GM19328 (cell line): ENCODE measurements around the gene CRACDL.
"Not testable (repeated sequence)": the region's sequence is repeated elsewhere in the genome, so short reads cannot be mapped to it uniquely, and the experiment has no call there.

Experiments used
- ATAC-seq: cut with Tn5 transposase; IDR thresholded peaks from one replicate; pipeline ENCODE4 v1.9.1; 2021; ENCODE audit warnings: mild to moderate bottlenecking, moderate library complexity; ENCODE audit not compliant: unreplicated experiment

The CRACDL gene

DNA sequence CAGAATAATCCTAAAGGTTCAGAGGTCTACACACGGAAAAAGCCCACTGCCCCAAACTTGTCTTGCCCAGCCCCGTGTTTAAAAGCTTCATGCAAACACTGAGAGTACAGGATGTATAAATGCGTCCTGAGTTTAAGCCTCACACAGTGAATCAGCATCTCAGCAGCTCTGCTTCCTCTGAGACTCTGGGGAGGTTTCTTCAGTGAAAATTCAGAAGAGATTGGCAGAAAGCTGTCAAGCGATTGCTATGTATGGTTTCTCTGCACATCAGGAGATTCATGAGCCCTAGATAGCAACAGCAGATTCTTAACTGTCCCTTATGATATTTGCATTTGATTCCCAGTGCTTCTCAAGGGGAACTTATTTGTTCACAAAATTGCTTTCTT lies 27.1 kb downstream of the CRACDL start:
- no peak for ATAC-seq

DNA sequence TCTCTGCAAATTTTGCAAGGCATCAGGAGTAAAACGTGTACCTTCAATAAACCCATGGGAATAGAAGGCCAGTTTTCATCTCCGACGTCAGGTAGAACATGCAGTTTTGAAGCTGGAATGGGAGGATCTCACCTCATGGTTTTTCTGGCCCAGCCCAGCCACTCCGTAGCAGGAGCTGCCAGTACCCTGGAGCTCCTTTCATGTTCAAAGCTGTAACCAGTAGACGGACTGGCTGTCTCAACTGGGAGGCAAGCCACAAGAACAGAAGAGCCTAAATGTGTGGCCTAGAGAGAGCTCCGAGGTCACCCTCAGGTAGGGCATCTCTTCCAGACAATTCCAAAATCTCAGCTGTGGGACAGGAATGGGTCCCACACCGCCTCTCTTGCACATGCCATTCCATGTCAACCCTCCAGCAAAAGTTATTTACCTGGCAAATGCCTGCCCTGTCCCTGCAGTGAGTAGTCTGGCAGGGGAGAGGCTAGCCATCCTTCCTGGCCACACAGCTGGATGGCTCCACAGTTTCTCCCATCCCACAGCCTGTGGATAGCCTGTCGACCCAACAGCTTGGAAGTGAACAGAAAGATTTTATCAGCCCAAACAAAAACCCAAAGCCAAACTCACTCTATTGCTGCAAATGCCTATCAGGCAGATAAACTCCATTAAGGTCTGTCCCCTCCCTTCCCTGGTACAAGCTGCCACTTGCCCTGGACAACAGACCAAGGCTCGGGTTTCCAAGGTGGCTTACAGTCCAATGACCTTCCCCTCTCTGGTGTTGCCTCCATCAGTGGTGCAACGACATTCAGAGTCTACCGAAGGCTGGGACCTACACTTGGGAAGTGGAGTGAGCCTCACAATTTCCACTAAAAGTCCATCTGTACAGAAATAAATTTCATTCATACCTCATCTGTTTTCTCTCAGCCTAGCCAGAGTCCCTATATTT lies 27.8 kb downstream of the CRACDL start:
- no peak for ATAC-seq

DNA sequence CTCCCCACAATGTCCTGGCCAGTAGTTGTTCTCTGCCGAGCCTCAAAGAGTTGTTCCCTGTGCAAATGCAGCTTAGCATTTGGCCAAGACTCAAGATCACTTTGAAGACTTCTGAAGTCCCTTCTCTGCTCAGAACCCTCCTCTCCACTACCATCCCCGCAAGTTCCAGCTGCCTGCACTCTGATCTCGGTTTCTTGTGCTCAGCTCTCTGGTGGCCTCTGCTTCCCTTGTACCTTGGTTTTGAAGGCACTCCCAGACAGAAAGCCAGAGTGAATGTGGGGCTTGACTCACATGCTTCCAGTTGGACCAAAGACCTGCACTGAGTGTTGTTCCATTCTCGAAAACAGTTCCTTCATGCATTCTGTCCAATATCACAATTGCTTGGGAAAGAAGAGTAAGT lies 28.6 kb downstream of the CRACDL start:
- ATAC-seq: no peak

- no peak for ATAC-seq
Measured at GRCh38 chr2:98903767-98904485, 32.1 kb downstream of the CRACDL start.

GRCh38 chr2:98903064-98903355 lies 33.0 kb downstream of the CRACDL start:
- ATAC-seq: no peak

DNA sequence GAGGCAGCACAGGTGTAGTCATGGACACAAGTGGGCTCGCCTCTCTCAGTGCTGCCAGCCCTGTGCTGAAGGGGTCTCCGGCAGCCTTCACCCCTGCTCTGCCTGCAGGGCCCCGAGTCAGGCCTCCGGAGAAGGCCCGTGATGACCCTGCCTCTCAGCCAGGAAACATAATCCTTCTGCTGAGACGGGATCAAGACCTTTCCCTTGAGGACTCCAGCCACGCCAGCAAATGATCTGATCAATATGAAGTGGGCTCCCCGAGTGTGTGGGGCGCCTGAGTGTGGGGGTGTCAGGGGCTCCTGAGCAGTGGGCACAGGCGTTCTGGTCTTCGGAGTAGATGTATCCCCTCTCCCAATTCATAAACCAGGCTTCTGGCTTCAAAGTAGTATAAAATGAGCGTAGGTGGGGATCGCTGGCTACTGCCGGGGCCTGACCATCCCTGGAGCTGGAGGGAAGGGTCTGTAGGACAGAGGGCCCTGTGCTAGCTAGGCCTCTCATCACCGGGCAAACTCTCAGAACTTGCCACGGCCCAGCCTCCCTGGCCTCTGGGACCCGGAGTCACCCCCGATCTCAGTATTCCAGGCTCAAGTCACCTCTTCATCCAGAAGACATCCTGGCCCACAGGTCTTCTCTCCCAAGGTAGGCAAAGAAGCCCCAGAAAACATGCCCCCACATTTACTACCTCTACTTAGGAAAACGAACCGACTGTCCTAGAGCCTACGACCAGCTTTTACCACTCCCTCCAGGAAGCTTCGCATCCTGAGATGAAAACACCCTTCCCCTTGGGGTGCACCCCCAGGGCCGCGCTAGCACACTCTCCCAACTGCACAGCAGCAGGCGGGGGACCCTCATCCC lies 33.6 kb downstream of the CRACDL start:
- no peak for ATAC-seq

DNA sequence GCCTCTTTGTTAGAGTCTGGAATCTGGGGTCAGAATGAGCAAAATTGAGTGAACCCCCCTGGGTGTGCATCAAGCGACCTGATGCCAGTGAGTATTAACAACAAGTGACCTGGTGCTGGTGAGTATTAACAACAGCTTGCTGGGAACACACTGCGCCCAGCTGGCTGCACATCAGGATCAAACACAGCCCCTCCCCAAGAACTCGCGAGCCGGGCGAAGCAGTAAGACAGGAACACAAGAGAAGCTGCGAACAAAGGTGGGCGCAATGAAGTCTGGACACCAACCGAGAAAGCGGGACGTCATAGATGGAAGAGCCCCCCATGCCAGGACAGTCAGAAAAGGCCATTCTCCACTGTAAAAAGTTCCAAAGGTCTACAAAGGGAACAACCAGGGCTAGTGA lies 34.3 kb downstream of the CRACDL start:
- ATAC-seq: no peak

DNA sequence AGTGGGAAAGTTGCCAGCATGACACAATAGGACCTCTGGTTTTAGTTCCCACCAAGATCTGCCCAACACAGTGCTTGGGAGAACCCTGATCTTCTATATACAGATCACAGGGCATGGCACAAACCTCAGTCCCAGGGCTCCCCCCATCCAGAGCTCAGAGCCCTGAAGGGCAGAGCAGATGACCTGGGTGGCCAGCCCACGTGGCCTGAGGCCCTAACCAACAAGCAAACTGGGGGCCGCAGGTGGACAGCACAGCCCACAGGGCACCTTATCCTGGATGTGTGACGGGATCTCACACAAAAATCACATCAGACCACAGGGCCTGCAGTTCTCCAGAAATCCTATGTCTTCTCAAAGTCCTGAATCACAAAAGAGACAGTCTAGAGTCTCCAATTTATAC lies 34.7 kb downstream of the CRACDL start:
- ATAC-seq: no peak

DNA sequence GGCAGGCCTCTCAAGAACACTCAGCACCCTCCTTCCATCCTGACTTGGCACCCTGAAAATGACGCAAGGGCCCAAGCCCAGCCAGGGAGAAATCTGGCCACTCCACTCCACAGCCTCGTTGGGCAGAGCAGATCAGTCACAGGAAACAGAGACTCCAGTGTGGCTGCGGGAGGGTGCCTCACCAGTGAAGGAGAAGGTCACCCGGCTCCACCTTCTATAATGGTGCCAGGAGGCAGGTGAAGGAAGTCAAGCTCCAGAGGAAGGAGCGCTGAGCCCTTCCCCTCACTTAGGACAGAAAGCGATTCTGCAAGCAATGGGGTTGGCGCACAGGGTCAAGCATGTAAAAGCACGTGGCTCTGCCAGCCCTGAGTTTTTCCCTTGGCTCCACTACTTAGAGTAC lies 35.3 kb downstream of the CRACDL start:
- ATAC-seq: no peak

DNA sequence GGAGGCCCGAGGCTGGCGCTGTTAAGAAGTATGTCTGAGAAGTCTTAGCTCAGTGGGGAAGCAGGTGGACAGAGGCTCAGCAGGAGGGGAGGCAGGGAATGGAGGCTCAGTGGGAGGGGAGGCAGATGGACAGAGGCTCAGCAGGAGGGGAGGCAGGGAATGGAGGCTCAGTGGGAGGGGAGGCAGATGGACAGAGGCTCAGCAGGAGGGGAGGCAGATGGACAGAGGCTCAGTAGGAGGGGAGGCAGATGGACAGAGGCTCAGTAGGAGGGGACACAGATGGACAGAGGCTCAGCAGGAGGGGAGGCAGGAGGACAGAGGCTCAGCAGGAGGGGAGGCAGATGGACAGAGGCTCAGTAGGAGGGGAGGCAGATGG lies 36.3 kb downstream of the CRACDL start:
- not testable (repeated sequence) for ATAC-seq

DNA sequence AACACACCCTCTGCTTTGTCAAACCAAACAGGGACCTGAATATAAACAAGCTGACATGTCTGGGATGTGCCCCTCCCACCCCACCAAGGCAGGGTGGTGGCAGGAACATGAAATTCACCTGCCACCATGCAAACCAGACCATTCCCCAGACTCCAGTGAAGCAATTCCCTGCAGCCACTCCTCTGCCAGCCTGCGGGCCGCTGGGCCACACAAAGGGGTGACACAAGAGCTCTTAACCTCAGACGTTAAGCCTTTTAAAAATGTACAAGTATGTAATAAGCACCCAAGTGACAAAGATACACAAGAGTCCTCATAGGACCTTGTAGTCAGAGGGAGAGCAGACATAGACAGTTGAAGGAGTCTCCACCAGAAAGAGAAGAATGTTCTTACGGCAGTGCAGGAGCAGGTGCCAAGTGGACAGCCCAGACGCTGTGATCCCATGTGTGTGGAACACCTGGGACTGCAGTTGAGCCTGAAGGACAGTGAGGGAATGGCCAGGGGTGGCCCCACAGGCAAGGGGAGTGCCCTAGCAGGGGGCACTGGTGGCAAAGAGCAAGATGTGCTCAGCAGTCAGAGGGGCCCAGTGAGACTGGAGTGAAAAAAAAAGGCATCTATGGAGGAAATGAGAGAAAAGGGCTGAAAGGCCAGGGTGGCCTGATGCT lies 36.9 kb downstream of the CRACDL start:
- ATAC-seq: no peak

DNA sequence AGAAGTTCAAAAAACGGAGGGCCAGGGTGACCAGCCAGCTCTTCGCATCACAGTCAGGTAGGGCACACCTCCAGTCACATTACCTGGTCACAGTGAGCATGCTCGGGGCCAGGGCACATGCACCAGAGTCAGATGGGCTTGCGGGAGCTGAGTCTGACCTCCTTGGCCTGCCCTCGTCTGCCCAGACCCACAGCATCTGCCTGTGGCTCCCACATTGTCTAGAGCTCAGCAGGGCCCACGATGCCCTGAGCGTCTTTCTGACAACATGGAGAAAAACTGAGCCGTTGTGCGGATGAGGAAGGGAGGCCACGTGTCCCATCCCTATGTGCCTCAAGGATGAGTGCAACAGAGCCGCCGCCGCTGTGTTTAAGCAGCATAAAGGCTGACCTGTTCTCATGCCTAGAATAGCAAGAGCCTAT lies 37.6 kb downstream of the CRACDL start:
- ATAC-seq: no peak

- no peak for ATAC-seq
Measured at GRCh38 chr2:98897746-98898145, 38.3 kb downstream of the CRACDL start.

DNA sequence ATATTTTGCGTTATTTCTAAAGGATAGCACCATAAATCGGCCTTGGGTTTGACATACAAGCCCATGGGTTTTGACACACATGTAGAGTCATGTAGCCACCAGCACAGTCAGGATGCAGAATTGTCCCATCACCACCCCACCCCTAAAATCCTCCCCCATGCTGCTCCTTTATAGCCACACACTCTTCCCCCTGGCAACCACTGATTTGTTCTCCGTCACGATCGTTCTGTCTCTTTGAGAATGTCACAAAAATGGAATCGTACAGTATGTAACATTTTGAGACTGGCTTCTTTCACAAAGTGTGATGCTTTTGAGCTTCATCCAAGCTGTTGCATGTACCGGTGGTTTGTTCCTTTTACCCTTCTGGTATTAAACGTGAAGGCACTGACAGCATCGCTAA lies 39.1 kb downstream of the CRACDL start:
- ATAC-seq: no peak

DNA sequence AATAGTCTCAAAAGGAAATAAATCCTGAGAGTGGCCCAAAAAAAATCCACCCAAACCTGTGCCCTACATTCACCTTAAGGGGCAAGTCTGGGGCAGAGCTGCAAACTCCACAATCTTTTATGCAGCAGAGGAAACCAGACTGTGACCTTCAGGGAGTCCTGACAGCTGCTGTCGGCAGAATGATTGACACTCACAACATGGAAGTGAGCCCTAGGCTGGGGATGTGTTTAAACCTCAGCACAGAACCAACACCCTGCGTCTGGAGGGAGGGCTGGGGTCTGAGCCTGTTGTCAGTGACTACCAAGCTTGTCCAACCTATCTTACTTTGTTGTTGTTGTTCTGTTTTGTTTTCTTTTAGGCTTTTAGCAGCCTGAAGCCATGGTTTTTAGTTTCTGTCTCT lies 39.6 kb downstream of the CRACDL start:
- ATAC-seq: no peak

- no peak for ATAC-seq
Measured at GRCh38 chr2:98895901-98896300, 40.1 kb downstream of the CRACDL start.

GRCh38 chr2:98895221-98895620 lies 40.8 kb downstream of the CRACDL start:
- ATAC-seq: no peak

DNA sequence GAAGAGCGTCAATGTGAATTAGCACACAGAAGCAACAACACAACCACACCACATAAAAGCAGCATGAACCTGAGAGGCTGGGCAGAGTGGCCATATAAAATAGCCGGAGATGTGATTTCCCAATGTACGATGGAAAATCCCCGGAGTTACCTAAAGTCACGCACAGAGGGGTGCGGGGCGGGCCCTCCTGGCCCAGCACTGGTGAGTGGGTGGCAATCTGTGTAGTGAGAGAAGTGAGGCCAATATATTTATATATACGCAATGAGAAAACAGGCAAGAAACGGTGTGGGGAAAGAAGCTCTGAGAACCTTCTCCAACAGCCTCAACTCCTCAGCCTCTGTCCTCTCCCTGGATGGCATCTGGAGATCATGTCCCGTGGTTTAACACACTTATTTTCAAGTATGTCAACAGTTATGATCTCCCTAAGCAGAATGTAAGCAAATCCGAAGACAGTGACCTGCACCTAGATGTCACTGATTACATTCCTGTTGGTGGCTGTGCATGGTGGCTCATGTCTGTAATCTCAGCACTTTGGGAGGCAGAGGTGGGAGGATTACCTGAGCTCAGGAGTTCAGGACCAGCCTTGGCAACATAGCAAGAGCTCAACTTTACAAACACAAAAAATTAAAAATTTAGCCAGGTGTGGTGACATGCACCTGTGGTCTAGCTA lies 41.6 kb downstream of the CRACDL start:
- ATAC-seq: no peak

- no peak for ATAC-seq
Measured at GRCh38 chr2:98893911-98894321, 42.1 kb downstream of the CRACDL start.

- no peak for ATAC-seq
Measured at GRCh38 chr2:98892871-98893270, 43.2 kb downstream of the CRACDL start.
